ENCODE measurements around the gene LMBR1. TPM values are rescaled to one million over a fixed set of nuclear protein-coding genes. Genes with fewer than 3 reads are reported as not detected.

LMBR1 gene
- total RNA-seq, 1 experiment from 2014 or later: 105 TPM

DNA sequence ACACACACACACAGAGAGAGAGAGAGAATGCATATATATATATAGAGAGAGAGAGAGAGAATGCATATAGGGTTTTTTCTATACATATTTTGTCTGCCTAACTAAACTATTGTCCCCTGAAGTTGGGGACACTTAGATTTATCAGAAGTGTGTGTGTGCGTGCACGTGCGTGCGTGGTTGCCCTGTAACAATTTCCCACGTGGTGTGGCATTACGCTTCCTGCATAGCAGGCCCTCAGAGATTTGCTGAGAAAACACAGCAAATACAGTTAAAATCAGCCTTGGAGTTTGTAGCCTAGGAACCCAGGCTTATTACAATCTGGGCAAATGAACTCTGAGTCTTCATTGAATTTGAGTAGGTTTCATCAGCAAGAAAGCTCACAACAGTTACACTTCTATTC is 237.7 kb downstream of the LMBR1 start:
- POLR2A ChIA-PET: interaction anchor here (0.9 kb wide), 1 partner anchor 14 kb away, joined by 3 read pairs; no protein-coding TSS in a partner anchor
- H3K4me3 Mint-ChIP-seq (ENCODE audit: unreplicated experiment): no peak overlapping the region

DNA sequence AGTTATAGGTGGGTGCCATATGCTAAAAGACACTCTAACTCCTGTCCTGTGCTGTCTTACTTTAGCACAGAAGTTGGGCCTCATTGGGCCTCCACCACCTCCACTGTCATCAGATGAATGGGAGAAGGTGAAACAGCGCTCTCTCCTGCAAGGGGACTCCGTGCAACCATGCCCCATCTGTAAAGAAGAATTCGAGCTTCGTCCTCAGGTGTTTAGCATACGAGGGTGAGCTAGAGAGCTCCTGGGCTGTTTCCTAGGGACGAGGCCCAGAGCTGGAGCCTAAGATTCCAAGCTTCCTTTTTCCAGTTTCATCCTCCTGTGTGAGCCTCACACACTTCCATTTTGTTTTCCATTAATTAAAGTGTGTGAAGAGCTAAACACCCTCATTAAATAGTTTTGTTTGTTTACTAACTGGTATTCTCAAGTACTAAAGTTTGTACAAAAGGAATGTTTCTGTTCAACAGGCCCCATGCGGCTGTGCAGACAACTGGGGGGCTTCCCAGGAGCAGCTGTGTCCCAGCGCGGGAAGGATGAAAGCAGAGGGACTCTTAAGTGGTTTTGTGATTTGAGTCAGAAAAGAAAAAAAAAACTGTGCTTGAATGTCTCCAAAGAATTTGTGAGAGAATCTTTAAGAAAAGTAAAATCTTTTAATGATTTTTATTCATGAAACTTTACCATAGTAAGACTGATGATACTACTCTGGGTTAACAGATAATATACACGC is 238.3 kb downstream of the LMBR1 start:
- H3K36me3 Mint-ChIP-seq (ENCODE audit: insufficient read depth, unreplicated experiment): peaks cover 27% of the 10 kb centered on the region
- H3K4me1 Mint-ChIP-seq (ENCODE audit: insufficient read depth, unreplicated experiment): no peaks in the 10 kb centered on the region
- TF ChIP-seq, protein P1, sequence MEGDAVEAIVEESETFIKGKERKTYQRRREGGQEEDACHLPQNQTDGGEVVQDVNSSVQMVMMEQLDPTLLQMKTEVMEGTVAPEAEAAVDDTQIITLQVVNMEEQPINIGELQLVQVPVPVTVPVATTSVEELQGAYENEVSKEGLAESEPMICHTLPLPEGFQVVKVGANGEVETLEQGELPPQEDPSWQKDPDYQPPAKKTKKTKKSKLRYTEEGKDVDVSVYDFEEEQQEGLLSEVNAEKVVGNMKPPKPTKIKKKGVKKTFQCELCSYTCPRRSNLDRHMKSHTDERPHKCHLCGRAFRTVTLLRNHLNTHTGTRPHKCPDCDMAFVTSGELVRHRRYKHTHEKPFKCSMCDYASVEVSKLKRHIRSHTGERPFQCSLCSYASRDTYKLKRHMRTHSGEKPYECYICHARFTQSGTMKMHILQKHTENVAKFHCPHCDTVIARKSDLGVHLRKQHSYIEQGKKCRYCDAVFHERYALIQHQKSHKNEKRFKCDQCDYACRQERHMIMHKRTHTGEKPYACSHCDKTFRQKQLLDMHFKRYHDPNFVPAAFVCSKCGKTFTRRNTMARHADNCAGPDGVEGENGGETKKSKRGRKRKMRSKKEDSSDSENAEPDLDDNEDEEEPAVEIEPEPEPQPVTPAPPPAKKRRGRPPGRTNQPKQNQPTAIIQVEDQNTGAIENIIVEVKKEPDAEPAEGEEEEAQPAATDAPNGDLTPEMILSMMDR (IDR thresholded peaks at IDR 0.05; ENCODE audit: unreplicated experiment): no peak
- no peaks in the 10 kb centered on the region for H3K9me3 Mint-ChIP-seq (ENCODE audit: unreplicated experiment)
- H3K4me3 Mint-ChIP-seq (ENCODE audit: unreplicated experiment): no peak overlapping the region
- no peak overlapping the region for H3K27ac Mint-ChIP-seq (ENCODE audit: low read depth, unreplicated experiment)
- DNase-seq (ENCODE audit: unreplicated experiment): no peak
- ChIA-PET POLR2A (interaction anchor here (0.9 kb wide), 1 partner anchor 13 kb away, joined by 3 read pairs; no protein-coding TSS in a partner anchor), CTCF (interaction anchor here (0.5 kb wide), 1 partner anchor 839 kb away, joined by 5 read pairs; no protein-coding TSS in a partner anchor)
- intact Hi-C loops (cut with micrococcal nuclease): no loop called here
- no peaks in the 10 kb centered on the region for H3K27me3 Mint-ChIP-seq (ENCODE audit: insufficient read depth, unreplicated experiment)
- no TSS peak for BruUV-seq (replicated peaks)

More for the DNA sequence above, 237.7 kb downstream of the LMBR1 start:
- BruUV-seq (replicated peaks): no TSS peak
- no peaks in the 10 kb centered on the region for H3K27me3 Mint-ChIP-seq (ENCODE audit: insufficient read depth, unreplicated experiment)
- no peak overlapping the region for H3K27ac Mint-ChIP-seq (ENCODE audit: low read depth, unreplicated experiment)
- TF ChIP-seq, protein P1 (IDR thresholded peaks at IDR 0.05; ENCODE audit: unreplicated experiment): no peak
- peaks cover 32% of the 10 kb centered on the region for H3K36me3 Mint-ChIP-seq (ENCODE audit: insufficient read depth, unreplicated experiment)
- no peak for DNase-seq (ENCODE audit: unreplicated experiment)
- H3K9me3 Mint-ChIP-seq (ENCODE audit: unreplicated experiment): no peaks in the 10 kb centered on the region
- intact Hi-C loops (cut with micrococcal nuclease): no loop called here
- H3K4me1 Mint-ChIP-seq (ENCODE audit: insufficient read depth, unreplicated experiment): no peaks in the 10 kb centered on the region
- CTCF ChIA-PET: no interaction called here

DNA sequence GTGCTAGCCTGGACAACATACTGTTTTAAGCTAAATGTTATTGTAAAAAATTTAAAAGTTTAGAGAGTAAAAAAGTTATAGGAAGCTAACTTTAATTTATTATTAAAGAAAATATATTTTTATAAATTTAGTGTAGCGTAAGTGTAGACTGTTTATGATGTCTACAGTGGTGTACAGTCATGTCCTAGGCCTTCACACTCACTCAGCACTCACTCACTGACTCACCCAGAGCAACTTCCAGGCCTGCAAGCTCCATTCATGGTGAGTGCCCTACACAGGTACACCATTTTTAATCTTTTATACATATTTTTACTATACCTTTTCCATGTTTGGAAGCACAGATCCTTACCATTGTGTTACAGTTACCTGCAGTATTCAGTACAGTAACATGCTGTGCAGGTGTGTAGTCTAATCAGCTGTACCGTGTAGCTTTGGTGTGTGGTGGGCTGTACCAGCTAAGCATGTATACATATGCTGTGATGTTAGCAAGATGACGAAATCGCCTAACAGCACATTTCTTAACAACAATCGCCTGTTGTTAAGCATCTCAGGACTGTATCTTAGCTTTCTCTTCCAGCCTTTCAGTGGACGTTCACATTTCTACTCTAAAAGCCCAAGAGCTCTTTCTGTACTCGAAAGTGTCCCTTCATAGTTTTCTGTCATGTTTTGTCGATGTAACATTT is 240.0 kb downstream of the LMBR1 start:
- TF ChIP-seq, protein P1 (IDR thresholded peaks at IDR 0.05; ENCODE audit: unreplicated experiment): no peak
- H3K27ac Mint-ChIP-seq (ENCODE audit: low read depth, unreplicated experiment): no peak overlapping the region
- no peaks in the 10 kb centered on the region for H3K27me3 Mint-ChIP-seq (ENCODE audit: insufficient read depth, unreplicated experiment)
- H3K4me1 Mint-ChIP-seq (ENCODE audit: insufficient read depth, unreplicated experiment): no peaks in the 10 kb centered on the region
- intact Hi-C loops (cut with micrococcal nuclease): no loop called here
- H3K36me3 Mint-ChIP-seq (ENCODE audit: insufficient read depth, unreplicated experiment): peaks cover 30% of the 10 kb centered on the region
- no peak overlapping the region for H3K4me3 Mint-ChIP-seq (ENCODE audit: unreplicated experiment)
- ChIA-PET CTCF (interaction anchor here (1.2 to 1.6 kb wide), 2 partner anchors 29 to 164 kb away, joined by 3 read pairs; no protein-coding TSS in a partner anchor), POLR2A (interaction anchor here (1.1 to 1.6 kb wide), 4 partner anchors 9 to 41 kb away, joined by 3 to 9 read pairs (median 4); partner anchors contain the start of gene RNF32)
- BruUV-seq (replicated peaks): no TSS peak
- DNase-seq (ENCODE audit: unreplicated experiment): no peak
- H3K9me3 Mint-ChIP-seq (ENCODE audit: unreplicated experiment): peaks cover 2% of the 10 kb centered on the region

DNA sequence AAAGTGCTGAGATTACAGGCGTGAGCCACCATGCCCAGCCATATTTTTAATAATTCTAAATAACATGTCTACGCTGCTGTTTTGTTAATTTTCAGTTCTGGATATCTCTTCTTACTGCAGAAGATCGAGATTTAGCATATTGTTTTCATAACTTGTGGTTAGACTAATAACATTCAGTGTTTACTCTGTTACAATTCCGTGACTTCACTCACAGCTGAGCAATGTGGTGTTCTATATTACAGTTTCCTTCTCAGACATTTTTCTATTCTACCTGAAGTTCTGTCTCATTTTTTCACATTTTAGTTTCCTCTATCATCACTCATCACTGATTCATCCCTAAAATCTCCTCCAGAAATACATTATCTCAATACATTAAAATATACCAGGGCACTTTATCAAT is 241.5 kb downstream of the LMBR1 start:
- no peaks in the 10 kb centered on the region for H3K4me1 Mint-ChIP-seq (ENCODE audit: insufficient read depth, unreplicated experiment)
- CTCF ChIA-PET: no interaction called here
- no peak overlapping the region for H3K4me3 Mint-ChIP-seq (ENCODE audit: unreplicated experiment)
- TF ChIP-seq, protein P1 (IDR thresholded peaks at IDR 0.05; ENCODE audit: unreplicated experiment): no peak
- peaks cover 25% of the 10 kb centered on the region for H3K36me3 Mint-ChIP-seq (ENCODE audit: insufficient read depth, unreplicated experiment)
- no TSS peak for BruUV-seq (replicated peaks)
- no peaks in the 10 kb centered on the region for H3K27me3 Mint-ChIP-seq (ENCODE audit: insufficient read depth, unreplicated experiment)
- H3K27ac Mint-ChIP-seq (ENCODE audit: low read depth, unreplicated experiment): no peak overlapping the region
- peaks cover 7% of the 10 kb centered on the region for H3K9me3 Mint-ChIP-seq (ENCODE audit: unreplicated experiment)
- intact Hi-C loops (cut with micrococcal nuclease): no loop called here
- POLR2A ChIA-PET: interaction anchor here (0.6 to 1.6 kb wide), 2 partner anchors 10 to 153 kb away, joined by 3 to 9 read pairs; partner anchors contain the start of gene RNF32
- DNase-seq (ENCODE audit: unreplicated experiment): no peak
